NCI-H510A treated with DMSO at 0.1 percent for 48 hours (cell line): Measurements from ENCODE around the gene MAML3.
A peak's percentile ranks its signal among the peaks of the same experiment; 100 is the strongest.

Experiments used
- DNase-seq: peaks from one replicate; lab custom pipeline; 2025; lab: John Stamatoyannopoulos, UW

The MAML3 gene

DNA sequence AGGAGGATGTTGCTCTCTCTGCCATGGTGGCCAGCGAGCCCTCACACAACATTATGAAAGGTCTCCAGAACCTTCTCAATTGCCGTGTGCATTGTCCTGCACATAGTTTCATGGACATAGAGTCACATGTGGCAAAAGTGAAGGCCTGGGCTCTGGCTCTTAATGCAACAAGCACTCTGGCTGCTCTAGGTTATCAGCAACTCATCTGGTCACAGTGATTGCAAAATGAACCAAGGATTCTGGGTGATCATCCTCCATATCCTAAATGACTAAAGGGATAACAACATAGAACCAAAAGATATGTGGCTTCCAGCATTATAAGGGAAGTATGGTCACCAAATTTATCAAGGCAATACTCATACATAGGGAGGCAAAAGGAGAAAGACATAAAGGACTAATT, 313.2 kb downstream of the MAML3 start:
- DNase-seq = no peak

DNA sequence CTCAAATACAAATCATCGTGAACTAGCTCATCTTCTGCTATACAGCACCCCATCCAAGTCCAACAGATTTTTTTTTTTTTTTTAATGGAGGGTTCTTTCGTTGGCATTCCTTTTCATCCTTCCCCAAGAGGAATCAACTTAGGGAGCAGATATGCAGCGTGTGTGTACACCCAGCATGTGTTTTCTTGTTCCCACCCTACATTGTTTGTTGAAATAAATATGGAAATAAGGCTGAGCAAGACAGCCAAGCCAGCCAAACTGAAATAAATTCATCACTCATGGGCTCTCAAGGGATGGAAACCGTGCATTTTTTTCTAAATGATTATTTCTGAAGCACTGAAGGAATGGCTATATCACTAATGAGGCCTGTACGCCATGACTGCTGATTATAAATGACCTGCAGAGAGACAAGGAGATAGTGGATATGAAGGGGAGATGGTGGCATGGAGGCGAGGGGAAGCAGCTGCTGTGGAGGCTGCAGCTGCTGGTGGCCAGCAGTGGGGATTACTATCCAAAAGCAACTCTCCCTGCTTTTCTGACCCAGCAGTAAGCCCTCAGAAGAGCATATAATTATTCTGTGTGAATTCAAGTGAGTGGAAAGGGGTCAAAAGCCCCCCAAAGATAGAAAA, 314.5 kb downstream of the MAML3 start:
- no peak for DNase-seq

DNA sequence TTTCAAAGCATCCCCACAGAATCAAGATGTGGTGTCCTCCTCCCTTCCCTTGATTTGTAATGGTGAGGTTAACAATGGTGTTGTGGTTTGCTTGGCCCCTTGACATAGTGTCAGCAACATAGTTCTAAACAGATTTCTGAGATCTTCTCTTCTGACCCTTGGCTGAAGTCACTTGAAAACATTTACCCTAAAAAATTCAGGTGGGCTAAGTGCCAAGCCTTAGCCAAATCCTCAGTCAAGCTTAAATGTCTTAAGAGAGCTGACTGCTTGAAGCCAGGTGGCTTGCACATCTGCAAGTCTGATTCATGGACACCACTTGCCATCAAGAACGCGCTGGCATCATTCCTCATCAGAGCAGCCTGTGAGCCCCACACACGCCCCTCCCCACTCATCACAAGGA, 315.2 kb downstream of the MAML3 start:
- DNase-seq = no peak

DNA sequence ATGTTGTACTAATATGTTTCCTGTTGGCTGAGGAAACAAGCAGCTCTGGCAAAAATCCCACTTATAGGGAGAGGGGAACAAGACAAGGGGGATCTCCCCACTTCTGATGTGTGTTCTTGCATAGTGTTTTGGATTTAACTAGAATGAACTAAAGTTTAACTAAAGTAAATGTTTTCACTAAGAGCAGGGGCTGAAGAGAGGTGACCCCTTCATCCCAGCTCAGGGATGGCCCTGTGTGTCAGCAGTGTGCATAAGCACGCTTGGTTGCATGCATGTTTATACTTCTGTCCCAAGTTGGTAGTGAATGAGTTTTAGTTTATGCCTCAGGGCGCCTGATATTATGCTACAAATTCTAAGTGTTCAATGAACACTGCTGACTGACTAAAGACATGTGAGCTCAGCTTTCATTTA, 319.0 kb downstream of the MAML3 start:
- no peak for DNase-seq

DNA sequence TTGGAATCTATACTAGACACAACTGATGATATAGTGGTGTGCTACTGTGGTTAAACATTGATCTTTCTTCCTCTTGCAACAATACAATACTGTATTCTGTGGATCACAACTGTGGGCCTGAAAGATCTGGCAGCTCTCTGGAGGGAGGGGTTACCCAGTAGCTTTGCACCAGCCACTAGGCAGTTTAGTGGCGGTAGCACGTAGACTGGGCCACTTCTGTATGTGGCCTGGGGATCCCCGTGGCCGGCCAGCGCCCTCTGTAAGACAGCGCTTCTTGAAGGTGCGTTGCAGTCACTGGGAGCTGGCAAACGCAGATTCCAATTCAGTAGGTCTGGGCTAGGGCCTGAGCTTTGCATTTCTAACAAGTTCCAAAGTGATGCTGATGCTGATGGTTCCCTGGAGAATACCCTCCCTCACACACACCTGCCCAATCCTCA, 319.7 kb downstream of the MAML3 start:
- DNase-seq = no peak

DNA sequence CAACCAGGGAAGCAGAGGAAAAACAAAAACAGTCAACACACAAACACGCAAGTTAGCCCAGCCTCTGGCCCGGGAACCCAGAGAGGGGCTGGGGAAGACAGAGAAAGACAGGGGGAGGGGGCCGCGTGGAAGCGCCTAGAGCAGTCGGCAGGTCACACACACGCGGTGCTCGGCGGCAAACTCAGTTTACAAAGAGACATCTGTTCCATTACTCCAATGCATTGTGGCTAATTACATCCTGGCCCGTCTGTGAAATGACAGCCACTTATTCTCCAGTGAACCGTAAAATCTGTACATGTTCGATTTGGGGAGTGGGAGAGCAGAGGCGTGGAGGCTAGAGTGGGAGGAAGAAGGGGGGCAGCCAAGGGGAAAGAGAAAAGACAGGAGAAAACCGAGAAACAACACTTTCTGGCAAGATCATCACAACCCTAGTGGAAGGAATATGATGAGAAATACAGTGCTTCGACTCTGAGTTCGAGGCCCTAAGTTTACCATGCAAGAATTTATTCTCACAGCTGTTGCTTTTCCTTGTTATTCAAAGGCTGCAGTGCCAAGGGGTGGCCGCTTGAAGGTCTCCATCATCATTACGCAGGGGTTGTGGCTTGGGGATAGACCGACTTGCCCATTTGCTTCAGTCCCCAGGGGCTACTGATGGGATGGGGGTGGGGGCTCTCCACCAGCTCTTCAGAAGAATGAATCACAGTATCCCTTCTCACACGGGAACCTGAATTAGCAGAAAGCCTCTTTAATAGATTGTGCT, 320.7 kb downstream of the MAML3 start:
- DNase-seq = peak; percentile 73

DNA sequence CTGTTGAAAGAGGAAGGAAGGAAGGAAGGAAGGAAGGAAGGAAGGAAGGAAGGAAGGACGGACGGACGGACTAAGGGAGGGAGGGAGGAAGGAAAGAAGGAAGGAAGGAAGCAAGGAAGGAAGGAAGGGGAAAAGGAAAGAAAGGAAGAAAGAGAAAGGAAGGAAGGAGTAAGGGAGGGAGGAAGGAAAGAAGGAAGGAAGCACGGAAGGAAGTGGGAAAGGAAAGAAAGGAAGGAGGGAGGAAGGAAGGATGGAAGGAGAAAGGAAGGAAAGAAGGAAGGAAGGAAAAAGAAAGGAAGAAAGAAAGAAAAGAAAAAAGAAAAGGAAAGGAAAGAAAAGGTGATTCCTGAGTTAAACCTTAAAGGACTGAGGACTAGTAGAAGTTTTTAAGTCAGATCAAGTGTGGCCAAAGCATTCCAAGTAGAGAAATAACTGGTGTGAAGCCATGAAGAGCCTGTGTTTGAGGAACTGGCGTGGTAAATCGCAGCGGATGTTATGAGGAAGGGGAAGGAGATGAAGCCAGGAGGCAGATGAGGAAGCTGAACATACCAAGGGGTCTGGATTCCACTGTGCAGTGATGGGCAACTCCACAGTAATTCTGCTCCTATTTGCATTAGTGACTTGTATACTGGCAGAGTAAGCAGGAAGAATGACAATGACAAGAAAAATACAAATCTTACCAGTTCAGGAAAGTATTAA, 324.9 kb downstream of the MAML3 start:
- no peak for DNase-seq

DNA sequence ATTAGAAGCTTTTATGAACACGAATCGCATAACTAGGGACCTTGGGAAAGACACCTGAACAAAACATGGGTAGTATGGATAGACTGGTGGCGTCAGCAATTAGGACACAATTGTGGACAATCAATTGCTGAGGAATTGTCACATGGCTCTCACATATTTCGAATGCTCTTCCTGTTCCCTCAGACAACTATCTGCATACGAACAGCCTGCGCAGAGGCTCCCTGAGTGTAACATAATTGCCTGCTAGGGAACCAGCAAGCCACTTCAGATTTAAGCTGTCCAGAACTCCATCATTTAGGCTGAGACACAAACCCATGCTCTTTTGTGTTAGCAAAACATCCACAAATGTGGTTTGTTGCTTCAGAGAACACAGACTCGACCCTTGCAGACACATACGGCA, 327.6 kb downstream of the MAML3 start:
- peak; percentile 18 for DNase-seq

DNA sequence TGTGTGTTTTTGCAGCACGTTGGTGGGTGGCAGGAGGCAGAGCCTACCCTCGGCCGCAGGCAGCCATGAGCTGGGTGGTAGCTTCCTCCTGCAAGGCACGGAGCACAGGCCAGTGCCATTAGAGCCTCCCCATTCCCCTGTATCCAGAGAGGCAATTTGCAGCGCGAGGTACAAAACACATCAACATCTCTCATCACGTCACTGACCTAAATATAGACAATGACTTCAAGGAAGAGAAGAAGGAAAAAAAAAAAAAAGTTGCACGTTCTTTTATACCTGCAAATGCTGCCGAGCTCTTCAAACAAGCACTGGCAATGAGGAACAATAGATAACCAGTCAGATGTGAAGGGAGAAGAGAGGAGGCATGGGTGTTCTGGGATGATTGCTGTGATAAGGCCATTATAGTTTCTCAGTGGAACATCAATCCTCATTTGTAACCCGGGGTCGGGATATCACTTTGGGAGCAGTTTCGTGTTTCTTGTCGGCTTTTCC, 328.4 kb downstream of the MAML3 start:
- peak; percentile 53 for DNase-seq

DNA sequence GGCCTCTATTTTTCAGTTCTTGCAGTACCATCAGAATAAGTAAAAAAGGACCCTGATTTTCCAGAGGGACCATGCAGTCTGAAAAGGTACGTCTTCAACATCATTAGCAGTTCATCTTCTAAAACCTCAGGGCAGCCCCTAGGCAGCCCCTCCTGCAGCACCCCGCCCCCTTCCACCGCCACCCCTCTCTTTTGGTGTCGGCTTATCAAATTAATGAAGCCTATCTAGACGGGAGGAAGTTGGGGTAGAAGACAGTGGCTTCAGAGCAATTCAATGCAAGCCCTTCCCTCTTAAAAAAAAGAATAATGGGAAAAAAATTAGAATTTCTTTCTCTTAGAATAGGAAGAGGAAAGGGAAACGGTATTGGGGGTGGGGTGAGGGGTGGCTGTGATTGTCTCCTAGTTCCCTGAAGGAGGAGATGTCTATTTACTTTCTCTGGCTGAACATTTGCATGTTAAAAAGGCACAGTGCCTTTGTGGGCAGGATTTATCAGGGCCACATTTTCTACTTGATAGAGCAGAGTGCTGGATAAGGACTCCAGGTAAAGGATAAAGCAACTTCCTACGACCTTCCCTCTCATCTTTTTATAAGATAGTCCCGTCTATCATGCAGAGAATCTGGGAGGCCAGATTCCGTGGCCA, 329.0 kb downstream of the MAML3 start:
- DNase-seq = peak; percentile 53

DNA sequence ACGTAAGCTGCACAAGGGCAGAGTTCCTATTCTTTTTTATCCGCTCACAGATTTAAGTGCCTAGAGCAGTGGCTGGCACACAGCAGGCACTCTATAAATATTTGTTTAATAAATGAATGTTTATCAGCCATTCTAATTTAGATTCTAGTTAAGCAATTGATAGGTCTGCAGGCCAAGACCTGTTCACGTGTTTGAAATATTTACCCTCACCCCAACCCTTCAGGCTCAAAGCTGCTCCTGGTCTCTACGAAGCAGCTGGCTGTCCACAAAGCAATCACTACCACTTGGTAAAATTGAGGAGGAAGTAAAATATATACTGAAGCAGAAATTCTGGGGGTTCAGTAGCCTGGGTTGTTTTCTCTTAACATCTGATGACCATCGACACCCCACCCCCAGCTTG, 330.2 kb downstream of the MAML3 start:
- DNase-seq = no peak

DNA sequence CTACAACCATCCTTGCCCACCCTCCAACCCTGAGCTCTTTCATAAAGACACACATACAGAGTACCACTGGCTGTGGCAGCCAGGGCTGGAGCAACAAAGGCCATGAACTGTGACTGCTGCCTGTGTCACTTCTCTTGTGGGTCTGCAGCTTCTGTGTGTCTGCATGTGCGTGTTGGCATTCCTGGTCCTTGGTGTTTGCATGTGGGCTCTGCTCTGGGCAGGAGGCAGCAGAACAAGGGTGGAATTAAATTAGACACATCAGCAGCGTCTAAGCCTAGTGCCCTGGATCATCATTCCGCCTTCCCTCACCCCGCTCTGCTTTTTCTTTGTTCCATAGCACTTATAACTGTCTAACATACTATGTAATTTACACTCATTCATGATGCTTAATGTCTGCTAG, 330.6 kb downstream of the MAML3 start:
- no peak for DNase-seq

DNA sequence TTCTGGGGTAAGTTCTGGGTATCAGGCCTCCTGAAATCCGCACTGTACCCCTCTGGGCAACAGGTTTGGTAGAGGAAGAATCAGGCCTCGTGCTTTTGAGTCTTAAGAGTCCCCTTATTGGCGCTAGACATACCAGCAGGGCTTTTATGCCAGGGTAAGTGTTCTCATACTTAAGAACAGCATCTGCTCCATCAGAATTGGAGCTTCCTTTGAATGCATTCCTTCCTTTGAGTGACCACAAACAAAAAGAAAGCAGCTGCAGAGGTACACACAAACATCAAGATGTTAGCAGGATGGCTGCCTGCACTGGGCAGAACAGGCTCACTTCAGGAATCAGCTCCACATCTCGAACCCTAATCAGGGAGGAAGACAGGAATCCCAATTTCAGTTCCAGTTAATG, 331.6 kb downstream of the MAML3 start:
- DNase-seq = no peak

DNA sequence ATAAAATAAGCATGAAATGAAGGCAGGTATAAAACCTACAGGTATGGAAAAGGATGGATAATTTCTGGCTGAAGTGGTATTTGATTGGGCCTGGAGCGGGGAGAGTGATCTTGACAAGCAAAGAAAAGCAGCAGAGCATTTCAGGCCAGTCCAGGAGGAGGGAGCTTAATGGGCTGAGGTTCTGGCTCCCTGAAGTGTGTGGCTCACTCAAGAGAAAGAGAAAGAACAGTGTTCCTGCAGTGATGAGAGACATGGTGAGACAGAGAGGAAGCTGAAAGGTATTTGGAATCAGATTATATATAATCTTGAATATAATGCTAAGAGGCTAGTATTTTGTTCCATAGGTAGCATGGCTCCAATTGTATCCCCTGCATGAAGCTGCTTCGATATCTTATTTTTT, 334.9 kb downstream of the MAML3 start:
- DNase-seq = peak; percentile 40

DNA sequence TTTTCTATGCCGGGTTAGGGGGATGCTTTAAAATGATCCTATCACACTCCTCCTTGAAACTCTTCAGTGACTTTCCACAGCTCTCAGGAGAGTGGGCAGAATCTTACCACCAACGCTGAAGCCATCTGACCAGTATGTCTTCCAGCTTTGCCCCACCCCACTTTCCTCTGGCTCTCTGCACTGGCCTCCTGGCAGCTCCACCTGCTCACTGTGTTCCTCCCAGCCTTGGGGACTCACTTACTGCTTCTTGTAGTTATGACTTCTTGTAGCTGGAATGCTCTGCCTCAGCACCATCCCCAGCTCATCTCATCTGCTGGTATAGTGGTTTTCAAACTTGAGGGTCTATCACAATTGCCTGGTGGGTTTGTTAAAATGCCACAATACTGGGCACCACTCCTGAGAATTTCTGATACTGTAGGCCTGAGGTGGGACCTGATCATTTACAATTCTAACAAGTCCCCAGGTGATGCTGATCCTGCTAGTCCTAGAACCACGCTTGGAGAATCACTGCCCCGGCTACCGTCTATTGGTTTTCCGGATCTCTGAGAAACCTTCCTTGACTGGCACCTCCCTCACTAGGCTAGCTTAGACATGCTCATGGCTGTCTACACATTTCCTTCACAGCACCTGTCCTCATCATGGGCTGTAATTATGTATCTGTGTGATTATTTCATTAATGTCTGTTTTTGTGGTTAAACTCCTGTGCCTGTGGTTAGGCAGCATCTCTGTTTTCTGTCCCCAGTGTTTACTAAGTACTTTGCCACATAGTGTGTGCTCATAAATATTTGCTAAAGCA, 336.1 kb downstream of the MAML3 start:
- DNase-seq = peak; percentile 20

DNA sequence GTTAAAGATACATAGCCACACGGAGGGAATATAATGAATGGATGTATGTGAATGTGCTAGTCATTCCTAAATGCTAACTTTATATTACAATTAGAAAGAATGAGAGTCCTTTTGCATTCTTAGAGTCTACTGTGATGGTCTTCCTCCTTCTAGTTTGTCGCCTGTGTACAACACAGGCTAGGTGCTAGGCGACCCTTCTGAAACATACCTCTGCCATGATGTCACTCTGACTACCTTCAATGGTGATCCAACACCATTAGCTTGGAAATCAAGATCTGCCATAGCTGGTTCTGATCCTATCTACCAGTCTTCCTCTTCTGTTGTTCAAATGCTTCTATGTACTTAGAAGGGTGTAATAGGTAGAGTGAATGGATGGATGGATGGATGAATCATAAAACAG, 337.1 kb downstream of the MAML3 start:
- no peak for DNase-seq

DNA sequence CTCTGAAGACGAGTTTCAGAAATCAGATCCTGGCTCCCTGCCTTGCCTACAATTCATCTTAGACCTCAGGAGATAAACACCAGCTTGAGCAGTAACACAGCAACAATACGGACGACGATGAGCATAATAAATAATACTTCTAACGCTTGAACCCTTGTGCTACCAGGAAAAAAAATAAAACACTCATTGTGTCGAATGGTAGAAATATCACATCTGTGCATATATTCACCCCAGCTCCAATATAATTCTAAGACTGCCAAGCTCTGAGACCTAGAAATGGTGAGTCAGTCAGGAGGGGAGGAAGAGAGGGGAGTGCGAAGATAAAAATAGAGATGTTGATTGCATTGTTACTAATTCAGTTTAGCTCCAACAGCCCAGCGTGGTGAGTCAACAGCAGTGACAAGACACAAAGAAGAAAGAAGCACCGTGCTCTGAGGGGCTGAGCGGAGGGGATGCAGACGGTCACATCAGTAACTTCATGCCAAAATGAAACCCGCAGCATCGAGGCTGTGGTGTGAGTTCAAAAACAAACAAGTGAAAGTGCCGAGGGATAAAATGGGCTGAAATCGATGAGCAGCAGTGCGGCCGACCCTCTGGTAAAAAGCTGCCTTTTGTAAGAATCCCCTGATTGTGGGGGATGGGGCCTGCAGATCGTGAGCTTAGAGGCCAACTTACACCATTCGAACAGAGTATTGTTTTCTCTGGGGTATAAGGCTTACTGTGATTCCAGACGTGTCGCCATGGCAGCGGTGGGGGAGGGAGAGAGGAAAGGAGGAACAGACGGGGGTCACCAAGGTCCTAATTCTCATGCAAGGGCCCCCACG, 338.0 kb downstream of the MAML3 start:
- DNase-seq = no peak

DNA sequence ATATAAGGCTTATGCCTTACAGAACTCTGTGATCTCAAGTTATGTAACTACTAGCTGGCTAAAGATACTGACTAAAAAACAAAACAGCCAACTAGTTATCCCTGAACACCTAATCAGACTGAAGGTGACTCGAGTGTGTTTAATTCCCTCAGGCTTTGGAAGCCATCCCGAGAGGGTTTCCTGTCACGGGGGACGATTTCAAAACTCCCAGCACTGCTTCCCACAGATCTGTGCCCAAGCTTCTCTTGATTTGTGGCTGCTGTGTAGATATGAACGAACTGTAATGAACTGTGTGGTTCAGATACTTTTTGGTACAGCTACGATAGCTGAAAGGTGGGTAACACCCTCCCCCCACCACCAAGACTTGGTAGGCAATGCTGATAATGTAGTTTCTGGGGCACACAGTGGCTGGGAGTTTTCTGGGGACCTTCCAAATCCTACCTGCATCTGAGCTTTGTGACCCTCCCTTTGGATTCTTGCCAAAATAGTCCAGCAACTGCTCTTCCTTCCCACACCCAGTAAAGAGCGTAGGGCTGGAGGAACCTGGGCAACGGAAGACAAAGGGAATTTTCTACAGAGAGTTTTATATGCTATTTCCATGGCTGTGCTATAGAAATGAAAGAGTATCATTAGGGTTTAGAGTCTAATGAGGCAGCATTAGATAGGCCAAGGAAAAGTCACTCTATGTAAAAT, 339.5 kb downstream of the MAML3 start:
- DNase-seq = no peak

DNA sequence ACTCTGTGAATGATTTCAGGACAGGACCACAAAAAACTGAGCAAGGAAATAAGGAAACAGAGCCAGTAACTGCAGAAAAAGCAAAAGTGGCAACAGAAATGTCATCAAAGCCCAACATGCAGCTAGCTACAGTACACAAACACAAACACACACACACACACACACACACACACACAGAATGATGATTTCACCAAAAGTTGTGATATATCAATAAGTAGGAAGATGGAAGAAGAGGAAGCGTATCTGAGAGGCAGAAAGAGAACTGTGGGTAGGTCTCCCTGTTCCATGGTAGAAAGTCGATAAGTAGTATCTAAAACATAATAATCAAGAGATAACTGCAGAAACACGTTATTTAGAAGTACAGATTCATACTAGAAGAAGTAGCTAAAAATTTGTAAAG, 340.1 kb downstream of the MAML3 start:
- no peak for DNase-seq

DNA sequence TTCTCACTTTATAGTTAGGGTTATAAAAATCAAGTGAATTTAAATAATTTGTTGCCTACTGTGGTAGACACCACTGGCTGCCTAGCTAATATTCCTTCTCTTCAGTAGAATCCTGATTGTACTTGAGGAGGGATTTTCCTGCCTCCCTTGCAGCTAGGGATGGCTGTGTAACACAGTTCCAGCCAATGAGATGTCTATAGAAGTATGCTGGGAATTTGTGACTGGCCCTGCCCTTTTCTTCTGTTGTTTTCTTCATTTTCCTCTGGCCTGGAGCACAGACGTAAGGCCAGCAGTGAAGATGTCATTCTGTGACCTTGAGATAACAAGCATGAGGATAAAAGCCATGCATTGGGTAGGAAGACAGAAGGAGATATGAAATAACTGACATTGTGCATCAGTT, 343.3 kb downstream of the MAML3 start:
- no peak for DNase-seq
